Embryonic facial prominence (tissue), 1 donor: ENCODE measurements around the gene IFNAR1.
"Not testable (repeated sequence)": the region's sequence is repeated elsewhere in the genome, so short reads cannot be mapped to it uniquely, and the experiment has no call there.

Source experiments
- DNase-seq: peaks from one replicate; pipeline ENCODE4 v3.0.0-alpha.2; 2016; ENCODE audit errors: extremely low spot score

The IFNAR1 gene

GRCh38 chr21:33377221-33377920 is 52.6 kb downstream of the IFNAR1 start:
- no peak for DNase-seq

- no peak for DNase-seq
Observed at GRCh38 chr21:33378081-33378480, 53.3 kb downstream of the IFNAR1 start.

DNA sequence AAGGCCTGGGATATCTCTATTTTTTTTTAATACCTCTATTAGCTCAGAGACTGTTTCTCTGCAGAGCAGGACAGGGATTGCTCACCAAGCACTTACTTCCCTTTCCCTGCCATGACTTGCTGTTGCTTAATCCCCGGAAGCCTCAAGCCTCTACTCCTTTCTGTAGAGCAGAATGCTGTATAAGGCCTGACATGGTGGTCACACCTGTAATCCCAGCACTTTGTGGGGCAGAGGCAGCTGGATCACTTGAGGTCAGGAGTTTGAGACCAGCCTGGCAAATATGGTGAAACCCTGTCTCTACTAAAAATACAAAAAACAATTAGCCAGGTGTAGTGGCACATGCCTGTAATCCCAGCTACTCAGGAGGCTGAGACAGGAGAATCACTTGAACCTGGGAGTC is 55.2 kb downstream of the IFNAR1 start:
- DNase-seq: not testable (repeated sequence)

DNA sequence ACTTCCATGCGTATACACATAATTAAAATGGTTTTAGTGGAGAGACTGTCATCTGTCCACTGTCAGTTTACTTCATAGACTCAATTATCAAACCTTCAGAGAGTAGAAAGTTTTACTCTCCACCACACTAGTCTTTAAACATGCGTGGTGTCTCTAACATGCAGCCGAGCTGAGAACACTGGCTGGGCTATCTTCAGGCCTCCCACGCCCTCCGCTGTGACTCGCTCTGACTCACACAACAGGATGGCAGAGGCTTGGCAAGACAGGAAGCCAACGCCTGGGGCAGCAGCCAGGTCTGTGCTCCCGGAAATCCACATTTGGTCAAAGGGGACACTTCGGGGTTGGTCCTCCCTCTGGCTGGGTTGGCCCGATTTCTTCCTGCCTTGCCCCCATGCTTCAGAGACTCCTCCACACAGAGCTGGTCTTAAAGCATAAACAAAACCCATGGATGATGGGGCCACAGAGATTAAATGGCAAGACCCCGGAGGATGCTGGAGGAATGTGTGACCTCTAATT is 55.8 kb downstream of the IFNAR1 start:
- DNase-seq: no peak

DNA sequence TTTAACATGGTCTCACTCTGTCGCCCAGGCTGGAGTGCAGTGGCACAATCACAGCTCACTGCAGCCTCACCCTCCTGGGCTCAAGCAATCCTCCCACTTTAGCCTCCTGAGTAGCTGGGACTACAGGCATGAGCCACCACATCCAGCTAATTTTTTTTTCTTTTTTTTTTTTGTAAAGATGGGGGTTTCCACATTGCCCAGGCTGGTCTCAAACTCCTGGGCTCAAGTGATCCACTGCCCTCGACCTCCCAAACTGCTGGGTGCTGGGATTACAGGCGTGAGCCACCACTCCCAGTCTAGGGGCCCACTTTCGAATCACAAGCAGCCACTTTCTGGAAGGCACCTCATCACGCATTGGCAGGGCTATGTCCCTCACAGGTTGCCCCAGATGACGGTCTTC is 56.6 kb downstream of the IFNAR1 start:
- DNase-seq: not testable (repeated sequence)

DNA sequence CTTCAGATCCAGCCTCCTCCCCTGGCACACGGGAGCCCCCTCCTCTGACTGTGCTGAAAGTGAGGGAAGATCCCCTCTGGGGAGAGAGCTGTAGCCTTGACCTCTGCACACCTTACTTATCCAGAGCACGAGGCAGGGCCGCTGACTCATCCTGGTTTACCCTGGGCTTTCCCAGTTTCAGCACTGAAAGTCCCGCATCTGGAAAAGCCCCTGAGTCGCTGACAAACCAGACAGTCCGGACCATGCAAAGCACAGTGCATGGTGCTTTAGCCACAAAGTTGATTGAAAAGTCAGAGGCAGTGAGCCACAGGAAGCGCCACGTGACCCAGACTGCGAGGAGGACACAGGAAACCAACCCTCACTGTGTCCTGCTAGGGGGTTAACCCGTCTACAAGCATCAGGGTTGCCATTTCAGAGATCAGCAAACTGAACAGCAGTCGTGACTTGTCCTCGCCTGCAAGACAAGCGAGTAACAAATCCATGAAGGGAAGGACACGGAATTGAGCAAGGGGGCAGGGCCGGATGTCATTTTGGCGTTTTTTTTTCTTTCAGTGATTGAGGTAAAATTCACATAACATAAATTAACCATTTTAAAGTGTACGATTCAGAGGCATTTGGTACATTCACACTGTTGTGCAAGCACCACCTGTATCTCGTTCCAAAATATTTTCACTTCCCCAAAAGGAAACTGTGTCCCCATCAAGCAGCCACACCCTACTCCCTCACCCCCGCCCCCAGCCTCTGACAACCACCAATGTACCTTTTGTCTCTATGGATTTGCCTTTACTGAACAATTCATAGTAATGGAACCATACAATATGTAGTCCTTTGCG is 58.5 kb downstream of the IFNAR1 start:
- no peak for DNase-seq

GRCh38 chr21:33384841-33385331 is 60.1 kb downstream of the IFNAR1 start:
- DNase-seq: no peak

DNA sequence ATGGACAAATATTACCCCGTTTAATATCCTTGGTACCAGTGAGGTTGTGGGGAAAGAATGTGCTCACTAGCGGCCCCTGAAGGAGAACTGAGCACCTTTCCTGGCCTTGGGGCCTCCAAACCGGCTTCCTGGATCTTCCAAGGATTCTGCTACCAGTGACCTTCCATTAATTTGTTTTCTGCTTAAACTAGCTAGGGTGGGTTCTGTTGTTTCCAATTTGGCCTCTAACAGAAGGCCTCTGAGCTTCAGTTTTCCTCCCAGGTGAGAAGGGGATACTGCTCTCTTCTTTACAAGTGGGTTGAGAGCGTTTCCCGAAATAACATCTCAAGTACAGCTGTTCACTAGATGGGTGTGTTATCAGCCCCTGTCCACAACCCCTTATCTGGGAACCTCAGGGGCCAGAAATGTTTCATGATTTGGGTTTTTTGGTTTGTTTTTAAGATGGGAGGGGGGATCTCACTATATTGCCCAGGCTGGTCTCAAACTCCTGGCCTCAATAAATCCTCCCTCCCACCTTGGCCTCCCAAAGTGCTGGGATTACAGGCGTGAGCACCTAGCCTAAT is 61.5 kb downstream of the IFNAR1 start:
- DNase-seq: no peak

GRCh38 chr21:33387294-33387693 is 62.5 kb downstream of the IFNAR1 start:
- DNase-seq: no peak

- no peak for DNase-seq
Observed at GRCh38 chr21:33388188-33388587, 63.4 kb downstream of the IFNAR1 start.

GRCh38 chr21:33390479-33390878 is 65.7 kb downstream of the IFNAR1 start:
- DNase-seq: no peak

DNA sequence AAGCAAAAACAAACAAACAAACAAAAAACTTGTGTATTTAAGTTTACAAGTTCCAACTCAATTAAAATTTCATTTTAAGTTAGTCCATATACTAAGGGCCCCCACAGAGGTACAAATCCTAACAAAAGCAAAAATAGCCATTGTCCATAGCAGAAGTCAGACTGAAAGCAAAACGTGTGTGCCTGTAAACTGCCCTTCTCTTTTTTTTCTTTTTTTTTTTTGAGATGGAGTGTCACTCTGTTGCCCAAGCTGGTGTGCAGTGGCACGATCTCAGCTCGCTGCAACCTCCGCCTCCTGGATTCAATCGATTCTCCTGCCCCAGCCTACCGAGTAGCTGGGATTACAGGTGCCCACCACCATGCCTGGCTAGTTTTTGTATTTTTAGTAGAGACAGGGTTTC is 66.9 kb downstream of the IFNAR1 start:
- no peak for DNase-seq

GRCh38 chr21:33392284-33392985 is 67.7 kb downstream of the IFNAR1 start:
- DNase-seq: no peak

GRCh38 chr21:33393348-33393747 is 68.6 kb downstream of the IFNAR1 start:
- DNase-seq: no peak

DNA sequence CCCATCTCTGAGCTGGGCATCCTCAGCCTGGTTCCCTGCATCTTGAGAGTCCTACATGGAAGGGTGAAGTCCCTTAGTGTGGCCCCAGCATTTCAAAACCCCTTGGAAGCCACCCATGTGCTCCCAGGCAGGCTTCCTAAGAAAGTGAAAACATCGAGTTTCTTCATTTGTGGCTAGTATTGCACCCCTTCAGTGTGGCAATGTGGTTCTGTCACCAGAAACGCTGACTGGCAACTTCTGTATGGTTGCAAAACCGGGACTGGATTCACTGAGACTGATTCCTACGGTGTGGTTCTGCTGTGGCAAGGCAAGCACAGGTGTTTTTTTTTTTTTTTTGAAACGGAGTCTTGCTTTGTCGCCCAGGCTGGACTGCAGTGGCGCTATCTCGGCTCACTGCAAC is 69.5 kb downstream of the IFNAR1 start:
- no peak for DNase-seq

DNA sequence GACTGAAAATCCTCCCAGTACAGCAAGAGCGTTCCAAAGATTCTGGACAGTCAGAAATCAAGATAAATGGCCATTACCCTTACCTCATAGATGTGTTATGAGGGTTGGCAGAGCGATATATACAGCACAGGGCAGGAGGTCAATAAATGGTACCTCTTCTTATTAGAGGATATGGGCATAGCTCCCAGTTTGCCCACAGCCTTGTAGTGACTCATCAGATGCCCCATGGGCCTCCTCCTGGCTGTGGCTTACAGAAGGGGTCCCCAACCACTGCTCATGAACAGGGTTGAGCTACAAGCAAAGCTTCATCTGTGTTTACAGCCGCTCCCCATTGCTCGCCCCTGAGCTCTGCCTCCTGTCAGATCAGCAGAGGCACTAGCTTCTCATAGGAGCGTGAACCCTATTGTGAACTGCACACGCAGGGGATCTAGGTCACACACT is 71.1 kb downstream of the IFNAR1 start:
- no peak for DNase-seq

GRCh38 chr21:33396436-33396835 is 71.7 kb downstream of the IFNAR1 start:
- no peak for DNase-seq

DNA sequence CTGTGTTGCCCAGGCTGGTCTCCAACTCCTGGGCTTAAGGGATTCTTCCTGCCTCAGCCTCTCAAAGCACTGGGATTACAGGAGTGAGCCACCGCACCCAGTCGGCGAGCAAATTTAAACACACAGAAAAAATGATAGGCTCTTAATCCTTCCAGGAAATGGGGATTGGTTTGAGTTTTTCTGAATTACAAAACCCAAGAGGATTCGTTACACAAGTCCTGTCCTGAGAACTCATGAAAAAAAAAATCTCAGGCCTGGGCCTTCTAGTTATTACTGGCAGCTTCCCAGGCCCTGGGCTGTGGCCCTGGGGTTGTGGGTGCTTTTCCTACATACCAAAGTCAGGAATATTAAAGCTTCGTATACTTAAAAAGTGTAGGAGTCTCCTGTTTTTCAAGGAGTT is 72.2 kb downstream of the IFNAR1 start:
- no peak for DNase-seq

GRCh38 chr21:33397717-33398116 is 72.9 kb downstream of the IFNAR1 start:
- DNase-seq: no peak

- no peak for DNase-seq
Observed at GRCh38 chr21:33398361-33398760, 73.6 kb downstream of the IFNAR1 start.

- DNase-seq: peak; percentile 37
Observed at GRCh38 chr21:33401630-33401992, 76.8 kb downstream of the IFNAR1 start.
